IMR-90 (cell line): ENCODE results near the gene PIMREG. TPM values are rescaled to one million over a fixed set of nuclear protein-coding genes. Genes with fewer than 3 reads are reported as not detected.

Experiments
- ATAC-seq: fragments of 200-7000 bp; cut with Tn5 transposase; 2 replicates; pipeline ENCODE4 v1.9.1; 2020; ENCODE audit warnings: low read depth, mild to moderate bottlenecking, moderate library complexity
- BruUV-seq: library from RNA; stranded (reverse); fragments of 400-500 nt; replicated peaks from 2 replicates; lab custom pipeline; 2021; lab: Mats Ljungman, UMichigan
- CTCF ChIA-PET: fragments of 300-600 bp; formaldehyde crosslinking; extraction: SDS; loops from one replicate; lab custom pipeline; 2021; ENCODE audit warnings: antibody characterized with exemption; lab: Yijun Ruan, JAX
- POLR2A ChIA-PET: fragments of 300-600 bp; sonication (Branson Sonifier 250); formaldehyde crosslinking; loops from one replicate; lab custom pipeline; 2022; ENCODE audit warnings: antibody characterized with exemption; ENCODE audit not compliant: unreplicated experiment; lab: Charles Lee
- DNase-seq: peaks from one replicate; pipeline ENCODE4 v3.0.0; 2013
- H2AFZ ChIP-seq: replicated peaks from 2 replicates; pipeline ENCODE3; 2013; ENCODE audit warnings: low read length, mild to moderate bottlenecking; ENCODE audit not compliant: poor library complexity
- H2AK5ac ChIP-seq: 2 replicates; pipeline ENCODE4 v1.6.1; 2013; ENCODE audit warnings: low read depth, low read length, inconsistent platforms
- H2AK9ac ChIP-seq: replicated peaks from 2 replicates; pipeline ENCODE3; 2013; ENCODE audit warnings: mild to moderate bottlenecking, low read depth, low read length, moderate library complexity; ENCODE audit not compliant: poor library complexity
- H2BK120ac ChIP-seq: 2 replicates; pipeline ENCODE4 v1.6.1; 2013; ENCODE audit warnings: low read depth, low read length, inconsistent platforms
- H2BK15ac ChIP-seq: 3 replicates; pipeline ENCODE4 v1.6.1; 2013; ENCODE audit warnings: low read depth, low read length, inconsistent platforms
- H2BK20ac ChIP-seq: 2 replicates; pipeline ENCODE4 v1.6.1; 2013; ENCODE audit warnings: low read depth, mild to moderate bottlenecking, inconsistent platforms, low read length, moderate library complexity
- H2BK5ac ChIP-seq: 2 replicates; pipeline ENCODE4 v1.6.1; 2013; ENCODE audit warnings: mild to moderate bottlenecking, low read depth, low read length, inconsistent platforms; ENCODE audit not compliant: poor library complexity, severe bottlenecking
- H3K14ac ChIP-seq: replicated peaks from 2 replicates; pipeline ENCODE4 v1.6.1; 2013; ENCODE audit warnings: low read depth, low read length, inconsistent platforms
- H3K18ac ChIP-seq: 2 replicates; pipeline ENCODE4 v1.6.1; 2013; ENCODE audit warnings: low read depth, low read length, control low read depth
- H3K23ac ChIP-seq: 2 replicates; pipeline ENCODE4 v1.6.1; 2013; ENCODE audit warnings: low read depth, low read length, inconsistent platforms
- H3K27ac ChIP-seq: 2 replicates; pipeline ENCODE4 v1.5.1; 2013; ENCODE audit warnings: mild to moderate bottlenecking, control low read depth, low read length; ENCODE audit not compliant: insufficient read depth
- H3K27me3 ChIP-seq: 2 replicates; pipeline ENCODE4 v1.6.1; 2013; ENCODE audit warnings: low read length; ENCODE audit not compliant: control insufficient read depth, insufficient read depth
- H3K36me3 ChIP-seq: 2 replicates; pipeline ENCODE4 v1.6.1; 2013; ENCODE audit warnings: low read length, mixed read lengths; ENCODE audit not compliant: control insufficient read depth, insufficient read depth
- H3K4ac ChIP-seq: 2 replicates; pipeline ENCODE4 v1.6.1; 2013; ENCODE audit warnings: low read depth, low read length, inconsistent platforms
- H3K4me1 ChIP-seq: 2 replicates; pipeline ENCODE4 v1.6.1; 2013; ENCODE audit warnings: low read length, mixed read lengths; ENCODE audit not compliant: control insufficient read depth, insufficient read depth
- H3K4me2 ChIP-seq: 2 replicates; pipeline ENCODE4 v1.6.1; 2013; ENCODE audit warnings: low read depth, mild to moderate bottlenecking, control low read depth, low read length, moderate library complexity
- H3K4me3 ChIP-seq: 2 replicates; pipeline ENCODE4 v1.5.1; 2013; ENCODE audit warnings: low read depth, mild to moderate bottlenecking, control low read depth, low read length, moderate library complexity; ENCODE audit not compliant: insufficient read depth
- H3K56ac ChIP-seq: 2 replicates; pipeline ENCODE4 v1.6.1; 2013; ENCODE audit warnings: low read length, inconsistent platforms; ENCODE audit not compliant: insufficient read depth; ENCODE audit errors: extremely low read depth
- H3K79me1 ChIP-seq, 2 experiments: 2 replicates each; pipeline ENCODE4 v1.6.1; 2013; ENCODE audit warnings: low read length in 2 of 2, inconsistent platforms in 1 of 2, low read depth in 1 of 2
- H3K9ac ChIP-seq: 2 replicates; pipeline ENCODE4 v1.6.1; 2013; ENCODE audit warnings: low read depth, low read length, control low read depth
- H3K9me1 ChIP-seq: 2 replicates; pipeline ENCODE4 v1.6.1; 2013; ENCODE audit warnings: low read length, inconsistent platforms; ENCODE audit not compliant: insufficient read depth
- H3K9me3 ChIP-seq: 2 replicates; pipeline ENCODE4 v1.6.1; 2013; ENCODE audit warnings: low read length; ENCODE audit not compliant: control insufficient read depth, insufficient read depth
- H4K20me1 ChIP-seq: 2 replicates; pipeline ENCODE4 v1.6.1; 2013; ENCODE audit warnings: low read length, inconsistent platforms; ENCODE audit not compliant: insufficient read depth
- H4K5ac ChIP-seq: 2 replicates; pipeline ENCODE4 v1.6.1; 2013; ENCODE audit warnings: mild to moderate bottlenecking, low read depth, low read length, control low read depth
- H4K8ac ChIP-seq, 2 experiments: 2 replicates each; pipeline ENCODE4 v1.6.1; 2013; ENCODE audit warnings: low read depth in 2 of 2, low read length in 2 of 2, control low read depth in 1 of 2, inconsistent platforms in 1 of 2
- H4K91ac ChIP-seq: 2 replicates; pipeline ENCODE4 v1.6.1; 2013; ENCODE audit warnings: low read depth, low read length, inconsistent platforms; ENCODE audit not compliant: insufficient read depth
- BHLHE40 ChIP-seq: fragments of 150-350 bp; IDR thresholded peaks from 2 replicates; pipeline ENCODE4 v1.6.1; 2016; ENCODE audit warnings: mild to moderate bottlenecking, low read depth, low read length
- CEBPB ChIP-seq: IDR thresholded peaks from 2 replicates; pipeline ENCODE4 v1.6.1; 2012; ENCODE audit warnings: low read depth, low read length, improper control_type of control experiment
- CHD1 ChIP-seq: IDR thresholded peaks from 2 replicates; pipeline ENCODE4 v1.6.1; 2012; ENCODE audit warnings: low read depth, low read length, improper control_type of control experiment
- MAFK ChIP-seq: IDR thresholded peaks from 2 replicates; pipeline ENCODE4 v1.6.1; 2012; ENCODE audit warnings: low read depth, low read length, improper control_type of control experiment
- MAZ ChIP-seq: IDR thresholded peaks from 2 replicates; pipeline ENCODE4 v1.6.1; 2012; ENCODE audit warnings: low read depth, mild to moderate bottlenecking, low read length, improper control_type of control experiment, moderate library complexity, borderline replicate concordance
- POLR2A ChIP-seq: IDR thresholded peaks from 2 replicates; pipeline ENCODE4 v1.6.1; 2012; ENCODE audit warnings: mild to moderate bottlenecking, low read depth, low read length
- RAD21 ChIP-seq: IDR thresholded peaks from 2 replicates; pipeline ENCODE4 v1.6.1; 2012; ENCODE audit warnings: low read length, improper control_type of control experiment
- RCOR1 ChIP-seq: IDR thresholded peaks from 2 replicates; pipeline ENCODE4 v1.6.1; 2012; ENCODE audit warnings: mild to moderate bottlenecking, low read length, improper control_type of control experiment; ENCODE audit not compliant: insufficient replicate concordance
- RFX5 ChIP-seq: IDR thresholded peaks from 2 replicates; pipeline ENCODE4 v1.8.0; 2012; ENCODE audit warnings: low read depth, mild to moderate bottlenecking, low read length, moderate library complexity
- WGBS, 2 experiments: methylation state at CpG; one replicate each; pipeline versions ENCODE4 v1.1.5 to v1.1.7; 2013; ENCODE audit warnings: missing lambda C conversion rate in 2 of 2; ENCODE audit not compliant: insufficient read length in 1 of 2; ENCODE audit errors: extremely low coverage in 2 of 2; 5-methylcytosine and 5-hydroxymethylcytosine counted together
- dilution Hi-C: fragments of 300-500 bp; cut with HindIII; formaldehyde crosslinking; loops from one replicate; pipeline ENCODE4 v1.14.3; 2018; ENCODE audit warnings: low sequenced_read_pairs; ENCODE audit not compliant: unreplicated experiment
- in situ Hi-C: fragments of 300-500 bp; cut with MboI; formaldehyde crosslinking; loops from 3 replicates; pipeline ENCODE4 v1.14.3; 2019; ENCODE audit warnings: low sequenced_read_pairs, inconsistent platforms, mixed read lengths
- intact Hi-C: fragments of 100-400 bp; cut with micrococcal nuclease; formaldehyde crosslinking; loops from 2 replicates; pipeline ENCODE4 v1.10.0; 2022
- polyA plus RNA-seq, 3 experiments: library from polyadenylated mRNA; depleted of rRNA; stranded (reverse); fragments of >200 nt; gene quantifications; 2 replicates each; pipeline ENCODE4 v1.2.3, GENCODE V29; 2012; ENCODE audit warnings: low replicate concordance in 1 of 3
- total RNA-seq: library from RNA; depleted of rRNA; stranded (reverse); fragments of >200 nt; gene quantifications from 2 replicates; pipeline ENCODE4 v1.2.3, GENCODE V29; 2012
- TF ChIP-seq, protein P1 (sequence below): fragments of 150-350 bp; IDR thresholded peaks from 2 replicates; pipeline ENCODE4 v1.6.1; 2016; ENCODE audit warnings: low read depth, mild to moderate bottlenecking, low read length, moderate library complexity, borderline replicate concordance
- TF ChIP-seq, protein P2 (sequence below): fragments of 150-350 bp; IDR thresholded peaks from 2 replicates; pipeline ENCODE4 v1.6.1; 2017; ENCODE audit warnings: mild to moderate bottlenecking, antibody characterized with exemption, low read length, low read depth
- TF ChIP-seq, protein P3 (sequence below): conservative IDR thresholded peaks from 2 replicates; pipeline ENCODE4 v1.5.1; 2012; ENCODE audit warnings: mild to moderate bottlenecking, low read depth, low read length, improper control_type of control experiment

Gene PIMREG
- total and polyA plus RNA-seq, 2 of the 4 experiments (the other 2 are of a cell fraction) = 21.5 to 25.9 TPM

DNA sequence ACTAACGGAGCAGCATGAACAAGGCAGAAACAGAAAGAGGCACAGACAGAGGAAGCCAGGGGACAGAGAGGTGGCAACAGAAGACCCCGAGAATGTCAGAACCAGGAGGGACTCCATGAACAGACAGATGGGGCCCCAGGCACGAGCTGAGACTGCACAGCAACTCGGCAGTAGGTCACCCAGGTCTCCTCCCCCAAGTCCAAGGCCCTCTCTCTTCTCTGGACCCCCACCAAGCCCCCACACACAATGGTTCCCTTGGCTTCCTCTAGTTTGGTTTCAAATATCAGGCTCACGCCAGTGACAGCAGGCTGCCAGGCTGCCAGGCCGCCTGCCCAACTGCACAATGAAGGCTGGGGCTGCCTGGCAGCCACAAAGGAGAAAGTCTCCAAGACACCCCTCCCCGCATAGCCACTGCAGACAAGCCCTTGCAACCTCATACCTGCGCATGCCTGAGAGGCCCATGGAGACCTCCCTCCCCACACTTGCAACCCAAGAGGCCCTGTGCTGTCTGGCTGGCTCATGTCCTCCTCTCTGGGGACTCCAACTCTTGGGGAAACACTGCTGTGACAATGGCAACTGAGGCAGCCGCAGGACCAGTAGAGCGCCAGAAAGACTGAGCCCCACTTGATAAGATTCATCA is 54.8 kb downstream of the PIMREG start:
- BruUV-seq = no TSS peak
- Histone ChIP-seq H2BK120ac (no peak overlapping the region), H3K9me3 (no peaks in the 10 kb centered on the region), H4K91ac (no peak overlapping the region), H2BK20ac (no peak overlapping the region), H2AFZ (no peak overlapping the region), H3K79me1 (no peaks in the 10 kb centered on the region), H3K14ac (no peak overlapping the region), H3K23ac (no peak overlapping the region), H3K4me3 (no peak overlapping the region), H2AK5ac (no peak overlapping the region), H3K27me3 (peaks cover 10% of the 10 kb centered on the region; the same call in 1 of the 2 replicates), H3K4me1 (no peaks in the 10 kb centered on the region), H2BK5ac (no peak overlapping the region), H3K4ac (no peak overlapping the region), H3K9me1 (peaks cover 5% of the 10 kb centered on the region; the same call in 1 of the 2 replicates), H3K4me2 (no peak overlapping the region), H3K56ac (no peak overlapping the region), H4K5ac (no peak overlapping the region), H3K27ac (no peak overlapping the region), H4K8ac (no peak overlapping the region), H3K18ac (no peak overlapping the region), H3K9ac (no peak overlapping the region), H3K36me3 (no peaks in the 10 kb centered on the region), H2AK9ac (no peak overlapping the region), H4K20me1 (no peaks in the 10 kb centered on the region), H2BK15ac (no peak overlapping the region)
- dilution Hi-C loops (no loop called here), in situ Hi-C loops (no loop called here), intact Hi-C loops (no loop called here)
- no peak for DNase-seq
- ChIA-PET CTCF (no interaction called here), POLR2A (no interaction called here)
- WGBS, 2 experiments = 86% methylated on average over 7 of the region's 10 CpGs; no CpG with 5 or more reads in 1 of the 2 experiments
- TF ChIP-seq MAZ (no peak), CHD1 (no peak), RCOR1 (no peak), BHLHE40 (no peak), CEBPB (no peak), RAD21 (no peak), MAFK (no peak), RFX5 (no peak), POLR2A (no peak)
- TF ChIP-seq, protein P1, sequence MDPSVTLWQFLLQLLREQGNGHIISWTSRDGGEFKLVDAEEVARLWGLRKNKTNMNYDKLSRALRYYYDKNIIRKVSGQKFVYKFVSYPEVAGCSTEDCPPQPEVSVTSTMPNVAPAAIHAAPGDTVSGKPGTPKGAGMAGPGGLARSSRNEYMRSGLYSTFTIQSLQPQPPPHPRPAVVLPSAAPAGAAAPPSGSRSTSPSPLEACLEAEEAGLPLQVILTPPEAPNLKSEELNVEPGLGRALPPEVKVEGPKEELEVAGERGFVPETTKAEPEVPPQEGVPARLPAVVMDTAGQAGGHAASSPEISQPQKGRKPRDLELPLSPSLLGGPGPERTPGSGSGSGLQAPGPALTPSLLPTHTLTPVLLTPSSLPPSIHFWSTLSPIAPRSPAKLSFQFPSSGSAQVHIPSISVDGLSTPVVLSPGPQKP = no peak
- TF ChIP-seq, protein P2, sequence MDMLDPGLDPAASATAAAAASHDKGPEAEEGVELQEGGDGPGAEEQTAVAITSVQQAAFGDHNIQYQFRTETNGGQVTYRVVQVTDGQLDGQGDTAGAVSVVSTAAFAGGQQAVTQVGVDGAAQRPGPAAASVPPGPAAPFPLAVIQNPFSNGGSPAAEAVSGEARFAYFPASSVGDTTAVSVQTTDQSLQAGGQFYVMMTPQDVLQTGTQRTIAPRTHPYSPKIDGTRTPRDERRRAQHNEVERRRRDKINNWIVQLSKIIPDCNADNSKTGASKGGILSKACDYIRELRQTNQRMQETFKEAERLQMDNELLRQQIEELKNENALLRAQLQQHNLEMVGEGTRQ = no peak
- TF ChIP-seq, protein P3, sequence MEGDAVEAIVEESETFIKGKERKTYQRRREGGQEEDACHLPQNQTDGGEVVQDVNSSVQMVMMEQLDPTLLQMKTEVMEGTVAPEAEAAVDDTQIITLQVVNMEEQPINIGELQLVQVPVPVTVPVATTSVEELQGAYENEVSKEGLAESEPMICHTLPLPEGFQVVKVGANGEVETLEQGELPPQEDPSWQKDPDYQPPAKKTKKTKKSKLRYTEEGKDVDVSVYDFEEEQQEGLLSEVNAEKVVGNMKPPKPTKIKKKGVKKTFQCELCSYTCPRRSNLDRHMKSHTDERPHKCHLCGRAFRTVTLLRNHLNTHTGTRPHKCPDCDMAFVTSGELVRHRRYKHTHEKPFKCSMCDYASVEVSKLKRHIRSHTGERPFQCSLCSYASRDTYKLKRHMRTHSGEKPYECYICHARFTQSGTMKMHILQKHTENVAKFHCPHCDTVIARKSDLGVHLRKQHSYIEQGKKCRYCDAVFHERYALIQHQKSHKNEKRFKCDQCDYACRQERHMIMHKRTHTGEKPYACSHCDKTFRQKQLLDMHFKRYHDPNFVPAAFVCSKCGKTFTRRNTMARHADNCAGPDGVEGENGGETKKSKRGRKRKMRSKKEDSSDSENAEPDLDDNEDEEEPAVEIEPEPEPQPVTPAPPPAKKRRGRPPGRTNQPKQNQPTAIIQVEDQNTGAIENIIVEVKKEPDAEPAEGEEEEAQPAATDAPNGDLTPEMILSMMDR = no peak
- ATAC-seq = no peak
